Inflammatory macrophage treated with lipopolysaccharide for 1 hour (primary cell): Measurements from ENCODE around the gene FOXO3.

Source experiments
- DNase-seq, 2 donors: peaks; one replicate each; pipeline ENCODE4 v3.0.0-alpha.2; 2020 to 2022

FOXO3 gene

GRCh38 chr6:108560463-108561308 is at the start of gene FOXO3:
Gene FOXO3 (plus strand): TSS chr6:108560917. CDS start chr6:108561209, 292 bp downstream.
- DNase-seq, result peak; percentile 82 to 86

- no peak for DNase-seq
Measured at GRCh38 chr6:108518714-108519576, 41.8 kb upstream of the FOXO3 start.

- DNase-seq, result no peak
Measured at GRCh38 chr6:108521616-108522107, 39.1 kb upstream of the FOXO3 start.

GRCh38 chr6:108523697-108524096 is 37.0 kb upstream of the FOXO3 start:
- DNase-seq, result no peak

GRCh38 chr6:108524528-108525248 is 36.0 kb upstream of the FOXO3 start:
- no peak for DNase-seq

GRCh38 chr6:108526739-108527174 is 34.0 kb upstream of the FOXO3 start:
- peak in 1 of 2 donors; percentile 61 for DNase-seq

GRCh38 chr6:108528878-108529277 is 31.8 kb upstream of the FOXO3 start:
- DNase-seq, result no peak

GRCh38 chr6:108531332-108531731 is 29.4 kb upstream of the FOXO3 start:
- no peak for DNase-seq

GRCh38 chr6:108535114-108535742 is 25.5 kb upstream of the FOXO3 start:
- no peak for DNase-seq

GRCh38 chr6:108535920-108536535 is 24.7 kb upstream of the FOXO3 start:
- peak in 1 of 2 donors; percentile 24 for DNase-seq

GRCh38 chr6:108541843-108542759 is 18.6 kb upstream of the FOXO3 start:
- DNase-seq, result peak; percentile 46 to 76

- DNase-seq, result no peak
Measured at GRCh38 chr6:108543175-108543940, 17.4 kb upstream of the FOXO3 start.

- DNase-seq, result no peak
Measured at GRCh38 chr6:108544606-108545005, 16.1 kb upstream of the FOXO3 start.

- DNase-seq, result peak in 1 of 2 donors; percentile 26
Measured at GRCh38 chr6:108546079-108547049, 14.4 kb upstream of the FOXO3 start.

- DNase-seq, result no peak
Measured at GRCh38 chr6:108549241-108549640, 11.5 kb upstream of the FOXO3 start.

GRCh38 chr6:108549741-108550140 is 11.0 kb upstream of the FOXO3 start:
- DNase-seq, result no peak

- DNase-seq, result no peak
Measured at GRCh38 chr6:108550256-108550655, 10.5 kb upstream of the FOXO3 start.

- no peak for DNase-seq
Measured at GRCh38 chr6:108555399-108556052, 5.2 kb upstream of the FOXO3 start.
